Mammary epithelial cell (primary cell): Measurements from ENCODE around the gene FLACC1.
"Not testable (repeated sequence)": the region's sequence is repeated elsewhere in the genome, so short reads cannot be mapped to it uniquely, and the experiment has no call there.

Source experiments
- EZH2 ChIP-seq: IDR thresholded peaks from 2 replicates; pipeline ENCODE4 v1.6.1; 2012; ENCODE audit warnings: low read length, inconsistent platforms, borderline replicate concordance
- TF ChIP-seq, protein P1 (sequence below), 2 donors: IDR thresholded peaks in 1 of 2; conservative IDR thresholded peaks in 1 of 2; 2 replicates each; pipeline ENCODE4 v1.5.1; 2011 to 2012; ENCODE audit warnings: inconsistent platforms in 2 of 2, low read length in 2 of 2, mild to moderate bottlenecking in 2 of 2, control low read depth in 1 of 2, low read depth in 1 of 2; ENCODE audit not compliant: insufficient read depth in 1 of 2; ENCODE audit errors: extremely low read depth in 1 of 2

GRCh38 chr2:201369318-201369717 is 12.2 kb upstream of the FLACC1 start:
- TF ChIP-seq, protein P1, sequence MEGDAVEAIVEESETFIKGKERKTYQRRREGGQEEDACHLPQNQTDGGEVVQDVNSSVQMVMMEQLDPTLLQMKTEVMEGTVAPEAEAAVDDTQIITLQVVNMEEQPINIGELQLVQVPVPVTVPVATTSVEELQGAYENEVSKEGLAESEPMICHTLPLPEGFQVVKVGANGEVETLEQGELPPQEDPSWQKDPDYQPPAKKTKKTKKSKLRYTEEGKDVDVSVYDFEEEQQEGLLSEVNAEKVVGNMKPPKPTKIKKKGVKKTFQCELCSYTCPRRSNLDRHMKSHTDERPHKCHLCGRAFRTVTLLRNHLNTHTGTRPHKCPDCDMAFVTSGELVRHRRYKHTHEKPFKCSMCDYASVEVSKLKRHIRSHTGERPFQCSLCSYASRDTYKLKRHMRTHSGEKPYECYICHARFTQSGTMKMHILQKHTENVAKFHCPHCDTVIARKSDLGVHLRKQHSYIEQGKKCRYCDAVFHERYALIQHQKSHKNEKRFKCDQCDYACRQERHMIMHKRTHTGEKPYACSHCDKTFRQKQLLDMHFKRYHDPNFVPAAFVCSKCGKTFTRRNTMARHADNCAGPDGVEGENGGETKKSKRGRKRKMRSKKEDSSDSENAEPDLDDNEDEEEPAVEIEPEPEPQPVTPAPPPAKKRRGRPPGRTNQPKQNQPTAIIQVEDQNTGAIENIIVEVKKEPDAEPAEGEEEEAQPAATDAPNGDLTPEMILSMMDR (conservative IDR thresholded peaks at IDR 0.05 in 1 of 2, IDR thresholded peaks at IDR 0.05 in 1 of 2; ENCODE audit: extremely low read depth in 1 of 2, insufficient read depth in 1 of 2, low read depth in 1 of 2, low read length in 2 of 2): not testable (repeated sequence)
- not testable (repeated sequence) for TF ChIP-seq EZH2
